ENCODE results near the gene PCNX3.

DNA sequence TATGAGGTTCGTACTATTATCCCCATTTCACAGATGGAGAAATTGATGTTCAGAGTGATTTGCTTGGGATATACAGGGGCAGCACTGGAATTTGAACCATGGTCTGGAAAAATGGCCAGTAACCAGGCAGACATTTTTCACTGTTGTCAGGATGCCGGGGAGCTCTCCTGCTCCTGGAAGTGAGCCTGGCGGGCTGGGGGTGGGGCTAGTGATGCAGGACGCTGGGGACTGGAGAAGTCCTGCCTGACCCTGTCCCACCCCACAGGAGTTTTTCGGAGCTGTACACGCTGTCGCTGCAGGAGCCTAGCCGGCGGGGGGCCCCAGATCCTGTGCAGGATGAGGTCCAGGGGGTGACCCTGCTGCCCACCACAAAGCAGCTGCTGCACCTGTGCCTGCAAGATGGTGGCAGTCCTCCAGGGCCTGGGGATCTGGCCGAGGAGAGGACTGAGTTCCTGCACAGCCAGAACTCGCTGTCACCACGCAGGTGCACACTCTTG is 33.5 kb downstream of the PCNX3 start:
- TF ChIP-seq POLR2A (IDR thresholded peaks at IDR 0.05; ENCODE audit: low read depth, low read length) = no peak
- TF ChIP-seq, protein P1, sequence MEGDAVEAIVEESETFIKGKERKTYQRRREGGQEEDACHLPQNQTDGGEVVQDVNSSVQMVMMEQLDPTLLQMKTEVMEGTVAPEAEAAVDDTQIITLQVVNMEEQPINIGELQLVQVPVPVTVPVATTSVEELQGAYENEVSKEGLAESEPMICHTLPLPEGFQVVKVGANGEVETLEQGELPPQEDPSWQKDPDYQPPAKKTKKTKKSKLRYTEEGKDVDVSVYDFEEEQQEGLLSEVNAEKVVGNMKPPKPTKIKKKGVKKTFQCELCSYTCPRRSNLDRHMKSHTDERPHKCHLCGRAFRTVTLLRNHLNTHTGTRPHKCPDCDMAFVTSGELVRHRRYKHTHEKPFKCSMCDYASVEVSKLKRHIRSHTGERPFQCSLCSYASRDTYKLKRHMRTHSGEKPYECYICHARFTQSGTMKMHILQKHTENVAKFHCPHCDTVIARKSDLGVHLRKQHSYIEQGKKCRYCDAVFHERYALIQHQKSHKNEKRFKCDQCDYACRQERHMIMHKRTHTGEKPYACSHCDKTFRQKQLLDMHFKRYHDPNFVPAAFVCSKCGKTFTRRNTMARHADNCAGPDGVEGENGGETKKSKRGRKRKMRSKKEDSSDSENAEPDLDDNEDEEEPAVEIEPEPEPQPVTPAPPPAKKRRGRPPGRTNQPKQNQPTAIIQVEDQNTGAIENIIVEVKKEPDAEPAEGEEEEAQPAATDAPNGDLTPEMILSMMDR (conservative IDR thresholded peaks at IDR 0.05; ENCODE audit: low read depth, low read length) = no peak
- no peak for TF ChIP-seq SMC3 (IDR thresholded peaks at IDR 0.05; ENCODE audit: low read depth, low read length)
